HG02884 (cell line): ENCODE results near the gene JAKMIP1.

Source experiments
- ATAC-seq: cut with Tn5 transposase; IDR thresholded peaks from one replicate; pipeline ENCODE4 v1.9.1; 2021; ENCODE audit warnings: mild to moderate bottlenecking, moderate library complexity; ENCODE audit not compliant: unreplicated experiment

Gene JAKMIP1

DNA sequence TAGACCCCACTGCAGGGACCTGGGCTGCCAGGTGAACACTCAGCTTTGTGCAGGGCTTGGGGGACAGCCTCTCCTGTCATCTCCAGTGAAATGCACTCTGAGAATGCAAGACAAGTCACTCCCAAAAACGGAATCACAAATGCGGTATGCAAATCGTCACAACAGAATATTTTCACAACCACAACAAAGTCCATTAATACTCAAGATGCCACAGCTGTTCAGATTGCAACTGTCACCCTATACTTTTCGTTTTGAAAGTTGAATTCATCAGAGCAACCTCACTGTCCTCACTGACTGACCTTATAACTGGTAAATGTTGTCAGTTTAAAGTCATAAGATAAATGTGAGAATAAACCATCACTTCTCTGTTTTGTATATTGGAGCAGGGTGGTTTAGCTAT, 16.6 kb downstream of the JAKMIP1 start:
- ATAC-seq = peak; percentile 35

DNA sequence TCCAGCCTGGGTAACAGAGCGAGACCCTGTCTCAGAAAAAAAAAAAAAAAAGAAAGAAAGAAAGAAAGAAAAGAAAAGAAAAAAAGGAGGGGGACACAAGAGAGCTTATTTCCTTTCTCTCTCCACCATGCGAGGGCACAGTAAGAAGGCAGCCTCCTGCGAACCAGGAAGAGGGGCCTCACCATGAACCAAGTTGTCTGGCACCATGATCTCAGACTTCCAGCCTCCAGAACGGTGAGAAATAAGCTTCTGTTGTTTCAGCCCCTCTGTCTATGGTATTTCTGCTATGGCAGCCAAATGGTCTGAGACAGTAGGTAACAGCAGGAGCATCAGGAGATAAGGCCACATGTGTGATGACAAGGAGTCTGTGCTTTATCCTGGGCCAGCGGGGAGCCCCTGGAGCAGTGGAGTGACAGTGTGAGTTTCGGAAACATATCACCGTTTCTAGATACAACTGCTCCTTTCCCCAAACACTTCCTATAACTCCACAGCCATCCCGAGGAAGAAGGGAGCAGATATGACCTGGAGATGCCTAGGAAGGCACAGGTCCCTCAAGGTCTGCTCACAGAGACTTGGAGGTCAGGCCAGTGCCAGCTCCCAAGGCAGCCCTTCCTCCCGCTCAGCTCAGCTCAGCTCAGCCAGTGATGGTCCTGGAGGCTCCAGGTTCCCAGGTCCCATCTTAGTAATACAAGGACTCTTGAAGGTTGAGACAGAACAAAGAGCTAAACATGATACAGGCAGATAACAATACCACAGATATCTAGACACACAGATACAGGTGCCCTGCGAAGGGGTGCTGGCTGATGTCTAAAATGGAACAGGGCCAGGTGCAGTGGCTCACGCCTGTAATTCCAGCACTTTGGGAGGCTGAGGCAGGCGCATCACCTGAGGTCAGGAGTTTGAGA, 17.7 kb downstream of the JAKMIP1 start:
- no peak for ATAC-seq

DNA sequence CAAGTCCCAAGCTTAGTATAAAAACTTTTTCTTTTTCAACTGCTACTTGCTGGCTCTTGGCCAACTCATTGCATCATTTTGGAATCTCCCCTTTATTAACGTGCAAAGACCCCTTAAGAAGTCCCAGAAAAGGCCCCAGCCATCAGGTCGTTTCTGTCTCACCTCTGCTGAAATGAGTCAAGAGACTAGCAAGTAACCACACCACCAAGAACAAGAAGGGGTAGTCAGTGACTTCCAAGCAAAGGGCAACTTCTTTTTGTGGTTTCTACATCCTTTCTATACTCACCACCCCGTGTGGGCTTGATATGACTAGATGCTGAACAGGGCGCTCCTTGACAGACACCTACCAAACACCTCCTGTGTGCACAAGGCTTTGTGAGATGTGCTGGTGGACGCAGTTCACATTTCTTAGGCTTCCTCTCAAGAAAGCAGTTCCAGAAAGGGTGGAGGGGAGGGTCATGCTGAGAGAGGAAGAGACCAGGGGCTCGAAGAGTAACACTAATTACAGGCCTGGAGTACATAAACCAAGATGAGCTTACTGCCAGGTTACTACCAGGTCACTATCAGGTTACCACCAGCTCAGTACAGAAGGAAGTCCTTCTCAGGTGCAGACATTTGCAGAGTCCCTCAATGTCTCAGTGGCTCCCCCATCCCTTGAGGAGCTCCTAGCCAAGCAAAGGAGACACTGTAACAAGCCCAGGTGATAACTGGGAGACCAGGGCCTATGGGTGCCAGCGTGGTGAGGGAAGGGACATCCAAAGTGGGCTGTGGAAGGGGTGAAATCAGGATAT, 19.3 kb downstream of the JAKMIP1 start:
- ATAC-seq = peak; percentile 87

DNA sequence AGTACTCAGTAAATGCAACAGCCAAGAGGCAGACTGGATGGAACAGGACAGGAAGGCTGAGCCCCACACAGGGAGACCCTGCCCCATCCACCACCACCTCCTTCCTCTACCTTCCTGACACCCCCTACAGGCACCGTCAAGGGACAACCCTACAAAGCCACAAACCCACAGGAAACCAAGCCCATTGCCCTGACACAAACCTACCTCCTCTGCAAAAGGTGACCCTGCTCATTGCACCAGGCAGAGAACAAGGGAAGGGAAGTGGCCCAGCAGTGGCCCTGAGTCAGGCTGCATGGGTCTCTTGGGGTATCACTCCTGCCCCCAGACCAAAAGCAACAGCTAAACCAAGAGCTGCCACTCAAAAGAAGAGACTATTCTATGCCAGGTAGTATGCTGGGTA, 21.0 kb downstream of the JAKMIP1 start:
- ATAC-seq = no peak

DNA sequence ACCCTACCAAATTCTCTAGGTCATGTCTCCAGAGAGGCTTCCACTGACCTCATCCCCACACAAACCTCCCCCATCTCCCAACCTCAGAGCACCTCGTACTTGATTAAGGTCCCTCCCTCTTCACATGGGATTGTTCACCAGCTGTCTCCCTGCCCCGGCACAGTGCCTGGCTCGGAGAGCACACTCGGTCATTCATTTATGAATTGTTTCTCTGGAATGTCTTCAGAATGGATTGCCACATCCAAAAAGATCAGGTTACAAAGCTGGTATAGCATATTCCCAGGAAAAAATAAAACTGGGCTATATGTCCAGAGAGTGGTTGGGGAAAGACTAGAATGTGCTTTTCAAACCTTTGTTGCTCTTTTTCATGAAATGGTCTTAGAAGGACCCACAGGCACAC, 21.6 kb downstream of the JAKMIP1 start:
- no peak for ATAC-seq

DNA sequence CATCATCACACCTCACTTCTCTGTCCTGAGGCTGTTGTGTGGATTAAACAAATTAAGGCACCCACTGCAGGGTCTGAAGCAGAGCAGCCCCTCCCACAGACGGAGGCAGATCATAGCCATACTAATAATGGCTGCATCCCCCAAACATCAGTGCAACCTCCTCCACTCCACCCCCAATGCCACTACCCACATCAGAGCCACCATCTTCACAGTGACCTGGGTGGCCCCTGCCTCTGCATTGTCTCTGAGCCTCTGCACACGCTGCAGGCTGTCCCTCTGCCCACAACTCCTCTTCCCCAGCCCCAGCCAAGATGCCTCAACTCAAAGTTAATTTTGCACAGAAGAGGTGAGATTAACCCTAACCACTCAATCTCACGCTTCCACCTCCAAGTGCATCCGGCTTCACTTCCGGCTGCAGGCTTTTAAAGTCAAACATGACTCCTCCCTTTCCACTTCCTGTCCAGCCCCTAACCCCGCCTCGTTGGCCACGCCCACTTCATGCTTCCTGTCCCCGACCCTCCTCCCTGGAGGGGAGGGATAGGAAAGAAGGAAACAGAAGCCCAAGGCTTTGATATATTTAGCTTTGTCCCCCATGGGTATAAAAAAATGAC, 22.7 kb downstream of the JAKMIP1 start:
- ATAC-seq = no peak

DNA sequence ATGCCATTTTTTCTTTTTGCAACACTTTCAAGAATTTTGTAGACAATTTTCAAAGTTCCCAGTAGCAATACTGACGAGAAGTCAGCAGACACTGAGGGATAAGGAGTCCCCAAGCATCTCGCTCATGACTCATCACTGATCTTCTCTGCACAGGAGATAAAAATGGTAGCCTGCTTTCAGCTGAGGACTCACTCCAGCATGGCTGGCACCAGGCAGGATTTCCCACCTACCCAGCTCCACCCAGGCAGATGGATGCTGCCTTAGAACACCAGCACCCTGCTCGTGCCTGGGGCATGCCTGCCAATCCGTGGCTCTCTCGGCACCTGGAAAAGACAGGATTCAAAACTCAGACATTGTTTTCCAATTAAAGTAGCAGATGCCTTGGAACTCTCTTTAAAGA, 24.9 kb downstream of the JAKMIP1 start:
- ATAC-seq = no peak

DNA sequence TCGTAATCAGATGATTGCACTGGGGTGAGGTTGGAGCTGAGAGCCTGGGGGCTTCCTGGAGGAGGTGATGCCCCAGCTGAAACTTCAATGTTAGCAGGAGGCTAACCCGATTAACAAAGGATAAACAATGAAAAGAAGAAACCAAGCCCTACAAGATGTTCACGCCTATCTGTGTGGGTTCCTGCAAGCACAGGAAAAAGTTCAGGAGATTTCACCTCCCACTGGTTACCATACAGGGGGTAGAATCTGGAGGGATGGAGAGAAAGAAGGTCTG, 27.5 kb downstream of the JAKMIP1 start:
- ATAC-seq = no peak

DNA sequence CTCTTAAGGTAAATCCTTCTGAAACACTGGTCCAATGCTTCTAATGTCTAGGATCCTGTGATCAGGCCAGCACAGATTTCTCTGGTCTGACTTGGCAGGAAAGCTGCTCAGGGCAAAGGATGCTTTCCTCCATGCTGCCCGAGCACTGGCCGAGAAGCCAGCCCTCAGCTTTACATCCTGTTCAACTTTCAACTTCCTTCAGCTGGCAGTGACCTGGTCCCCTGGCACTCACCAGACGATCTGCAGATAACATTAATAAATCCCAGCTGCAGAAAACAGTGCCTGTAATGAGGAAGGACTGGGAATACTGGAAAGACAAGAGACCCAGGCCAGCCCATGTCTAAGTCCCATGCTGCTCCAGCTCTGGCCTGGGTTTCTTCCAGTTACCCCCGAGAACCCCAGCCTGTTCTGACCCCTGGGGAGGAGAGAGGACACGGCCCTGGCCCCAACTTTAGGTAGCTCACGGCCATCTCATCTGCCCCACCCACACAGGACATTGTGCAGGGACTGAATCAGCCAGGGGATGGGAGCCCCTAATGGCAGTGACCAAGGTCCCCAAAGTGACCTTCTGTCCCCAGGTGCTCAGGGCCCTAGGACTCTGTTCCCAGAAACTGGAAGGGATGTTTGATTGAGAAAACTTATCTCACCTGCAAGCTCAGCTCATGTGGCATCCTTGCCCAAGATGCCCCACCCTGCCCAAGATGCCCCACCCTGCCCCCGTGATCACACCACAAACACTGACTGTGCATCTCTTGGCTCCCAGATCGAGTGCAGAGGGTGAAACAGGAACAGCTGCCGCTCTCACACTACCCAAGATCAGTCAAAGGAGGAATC, 28.0 kb downstream of the JAKMIP1 start:
- ATAC-seq = no peak

DNA sequence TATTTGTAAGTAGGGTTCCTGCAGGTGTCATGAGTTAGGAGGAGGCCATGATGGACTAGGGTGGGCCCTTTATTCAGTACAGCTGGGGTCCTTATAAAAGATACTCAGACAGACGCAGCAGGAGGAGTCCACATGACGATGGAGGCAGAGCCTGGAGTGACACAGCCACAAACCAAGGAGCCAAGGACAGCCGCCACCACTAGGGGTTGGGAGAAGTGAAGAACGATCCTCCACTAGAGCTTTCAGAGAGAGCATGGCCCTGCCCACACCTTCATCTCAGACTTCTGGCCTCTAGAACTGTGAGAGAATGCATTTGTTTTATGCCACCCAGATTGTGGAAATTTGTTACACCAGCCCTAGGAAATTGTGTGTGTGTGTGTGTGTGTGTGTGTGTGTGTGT, 31.1 kb downstream of the JAKMIP1 start:
- no peak for ATAC-seq

DNA sequence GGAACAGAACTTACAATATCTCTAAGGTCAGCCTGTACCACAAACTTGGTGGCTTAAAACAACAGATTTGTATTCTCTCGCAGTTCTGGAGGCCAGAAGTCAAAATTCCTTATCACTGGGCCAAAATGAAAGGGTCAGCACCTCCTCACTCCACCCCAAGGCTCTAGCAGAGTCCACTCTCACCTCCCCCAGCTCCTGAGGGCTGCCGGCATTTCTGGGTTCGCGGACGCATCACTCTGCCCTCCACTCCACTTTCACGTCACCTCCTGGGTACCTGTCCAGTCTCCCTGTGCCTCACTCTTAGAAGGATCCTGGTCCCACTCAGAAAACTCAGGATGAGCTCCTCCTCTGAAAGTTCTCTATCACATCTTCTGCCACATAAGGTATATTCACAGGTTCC, 34.6 kb downstream of the JAKMIP1 start:
- ATAC-seq = no peak

DNA sequence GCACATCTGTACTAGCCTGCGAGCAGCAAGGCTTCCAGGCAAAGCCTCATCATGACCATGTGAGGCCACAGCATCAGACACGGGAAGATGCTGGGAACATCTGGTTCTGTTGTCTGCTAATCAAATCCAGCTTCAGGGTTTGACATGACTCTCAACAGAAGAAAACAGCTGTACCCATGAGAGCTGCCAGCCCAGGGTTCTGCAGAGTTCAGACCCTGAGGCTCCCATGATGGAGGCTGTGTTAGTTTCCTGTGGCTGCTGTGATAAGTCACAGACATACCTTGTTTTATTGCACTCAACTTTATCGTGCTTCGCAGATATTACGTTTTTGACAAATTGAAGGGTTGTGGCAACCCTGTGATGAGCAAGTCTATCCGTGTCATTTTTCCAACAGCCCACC, 37.5 kb downstream of the JAKMIP1 start:
- ATAC-seq = no peak

DNA sequence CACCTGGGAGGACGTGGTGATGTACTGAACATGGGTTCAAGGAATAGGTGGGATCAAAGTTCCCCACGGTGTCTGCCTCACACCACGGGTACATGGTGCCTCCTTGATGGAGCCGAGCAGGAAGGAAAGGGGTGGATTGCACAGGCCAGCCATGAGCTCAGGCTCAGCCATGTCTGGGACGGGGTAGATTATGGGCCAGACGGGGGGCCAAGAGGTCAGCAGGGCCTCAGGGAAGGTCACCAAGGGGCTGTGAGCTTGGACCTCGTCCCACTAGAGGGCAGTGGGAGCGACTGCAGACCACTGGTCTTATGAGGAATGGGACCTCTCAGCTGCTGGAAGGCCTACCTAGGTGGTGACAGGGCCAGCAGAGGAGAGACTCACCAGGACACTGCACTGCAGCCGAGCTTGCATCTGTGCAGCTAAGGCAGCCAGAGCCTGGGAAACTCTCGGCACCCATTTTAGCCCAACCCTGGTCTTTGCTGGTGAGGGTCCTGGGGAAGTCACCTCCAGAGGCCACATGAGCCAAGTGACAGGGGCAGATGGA, 38.4 kb downstream of the JAKMIP1 start:
- no peak for ATAC-seq

DNA sequence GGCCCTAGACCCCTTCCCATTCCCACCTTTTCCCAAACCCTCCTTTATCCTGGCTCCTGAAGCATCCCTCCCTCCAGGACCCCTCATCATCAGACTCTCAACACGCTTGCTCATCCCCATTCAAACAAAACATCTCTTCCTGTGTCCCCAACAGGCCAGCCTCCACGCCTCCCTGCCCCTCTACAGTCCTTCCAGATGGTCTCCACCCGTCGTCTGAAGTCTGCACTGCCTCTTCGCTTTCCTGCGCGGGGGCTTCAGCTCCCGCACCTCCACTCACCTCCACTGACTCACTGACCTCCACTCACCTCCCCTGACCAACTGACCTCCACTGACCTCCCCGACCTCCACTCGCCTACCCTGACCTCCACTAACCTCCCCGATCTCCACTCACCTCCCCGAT, 39.8 kb downstream of the JAKMIP1 start:
- no peak for ATAC-seq

DNA sequence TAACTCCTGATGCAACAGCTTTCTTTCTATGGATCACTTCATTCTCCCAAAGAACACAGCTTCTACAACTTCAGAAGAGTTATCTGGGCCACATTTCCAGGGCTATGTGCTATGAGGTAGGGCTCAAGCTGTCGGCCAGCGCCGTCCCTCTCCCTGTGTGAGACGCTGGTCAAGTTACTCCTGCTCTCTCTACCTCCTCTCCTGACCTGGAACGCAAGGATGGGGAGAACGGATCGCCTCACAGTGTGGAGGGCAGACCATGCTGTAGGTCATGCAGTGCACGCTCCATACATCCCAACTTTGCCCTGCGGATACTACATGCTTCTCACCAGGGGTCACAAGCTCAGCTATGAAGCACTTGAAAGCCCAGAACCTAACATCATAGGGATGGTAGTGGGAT, 42.4 kb downstream of the JAKMIP1 start:
- ATAC-seq = no peak

DNA sequence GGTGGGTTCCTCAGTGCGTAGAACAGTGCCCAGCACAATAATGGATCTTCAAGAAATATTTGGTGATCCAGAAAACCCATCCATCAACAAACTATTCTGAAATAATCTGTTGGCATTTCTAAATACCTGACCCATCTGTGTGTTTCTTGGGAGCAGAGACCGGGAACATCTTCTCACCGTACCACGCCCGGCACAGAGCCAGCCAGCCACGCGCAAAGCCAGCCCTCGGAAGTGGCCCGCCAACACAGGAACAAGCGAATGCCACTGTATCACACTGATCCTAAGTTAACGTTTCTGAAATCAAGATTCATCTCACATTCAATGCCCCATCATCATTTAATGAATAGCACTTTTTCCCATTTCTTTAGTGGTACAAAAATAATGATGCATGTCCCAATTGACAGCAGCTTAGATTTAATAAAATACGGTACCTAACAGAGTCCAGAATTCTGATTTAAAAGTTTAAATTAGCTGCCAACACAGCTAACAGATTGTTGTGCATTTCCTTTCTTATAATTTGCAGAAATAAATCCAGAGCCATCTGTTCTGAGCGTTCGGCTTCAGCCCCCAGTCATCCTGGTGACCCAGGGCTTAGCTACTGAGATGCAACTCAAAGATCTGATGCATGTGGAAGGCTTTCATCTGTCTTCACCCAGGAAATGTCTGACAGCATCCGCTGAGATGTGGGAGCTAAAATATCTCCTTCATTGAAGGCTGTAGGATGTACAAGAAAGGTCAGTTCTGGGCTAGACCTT, 44.2 kb downstream of the JAKMIP1 start:
- ATAC-seq = no peak

DNA sequence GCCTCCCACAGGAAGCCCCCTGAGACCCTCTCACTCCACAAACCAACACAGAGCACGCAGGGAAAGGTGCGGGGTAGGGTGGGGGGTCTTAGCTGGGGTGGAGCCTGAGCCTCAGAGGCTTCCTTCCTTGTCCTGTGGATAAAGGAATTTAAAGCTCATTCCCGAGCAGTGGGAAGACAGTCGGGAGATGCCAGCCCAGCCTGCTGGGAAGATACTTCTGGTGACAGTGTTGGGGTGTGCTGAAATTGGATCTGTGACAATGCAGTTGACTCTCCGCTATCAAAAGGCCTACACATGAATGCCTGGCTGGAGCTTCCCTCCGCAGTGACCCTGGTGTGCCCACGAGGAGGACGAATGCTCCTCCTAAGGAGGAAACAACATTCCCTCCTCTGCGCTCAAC, 45.5 kb downstream of the JAKMIP1 start:
- no peak for ATAC-seq

DNA sequence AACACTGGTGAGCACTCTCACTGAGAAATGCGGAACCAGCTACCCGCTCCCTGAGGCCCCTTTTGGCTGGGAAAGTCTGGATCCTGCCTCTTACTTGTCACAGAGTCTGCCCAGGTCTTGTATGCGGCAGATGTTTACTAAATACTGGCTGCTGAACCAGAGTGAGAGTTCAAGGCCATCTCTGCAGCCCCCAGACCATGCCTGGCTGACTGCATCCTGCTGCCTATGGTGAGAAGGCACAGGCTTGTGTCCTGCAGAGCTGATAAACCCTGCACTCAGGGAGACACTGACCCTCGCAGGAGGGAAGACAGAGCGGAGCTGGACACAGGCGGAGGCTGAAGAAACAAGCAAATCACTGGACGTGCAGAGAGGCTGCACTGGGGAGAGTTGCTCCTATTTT, 46.5 kb downstream of the JAKMIP1 start:
- ATAC-seq = no peak

DNA sequence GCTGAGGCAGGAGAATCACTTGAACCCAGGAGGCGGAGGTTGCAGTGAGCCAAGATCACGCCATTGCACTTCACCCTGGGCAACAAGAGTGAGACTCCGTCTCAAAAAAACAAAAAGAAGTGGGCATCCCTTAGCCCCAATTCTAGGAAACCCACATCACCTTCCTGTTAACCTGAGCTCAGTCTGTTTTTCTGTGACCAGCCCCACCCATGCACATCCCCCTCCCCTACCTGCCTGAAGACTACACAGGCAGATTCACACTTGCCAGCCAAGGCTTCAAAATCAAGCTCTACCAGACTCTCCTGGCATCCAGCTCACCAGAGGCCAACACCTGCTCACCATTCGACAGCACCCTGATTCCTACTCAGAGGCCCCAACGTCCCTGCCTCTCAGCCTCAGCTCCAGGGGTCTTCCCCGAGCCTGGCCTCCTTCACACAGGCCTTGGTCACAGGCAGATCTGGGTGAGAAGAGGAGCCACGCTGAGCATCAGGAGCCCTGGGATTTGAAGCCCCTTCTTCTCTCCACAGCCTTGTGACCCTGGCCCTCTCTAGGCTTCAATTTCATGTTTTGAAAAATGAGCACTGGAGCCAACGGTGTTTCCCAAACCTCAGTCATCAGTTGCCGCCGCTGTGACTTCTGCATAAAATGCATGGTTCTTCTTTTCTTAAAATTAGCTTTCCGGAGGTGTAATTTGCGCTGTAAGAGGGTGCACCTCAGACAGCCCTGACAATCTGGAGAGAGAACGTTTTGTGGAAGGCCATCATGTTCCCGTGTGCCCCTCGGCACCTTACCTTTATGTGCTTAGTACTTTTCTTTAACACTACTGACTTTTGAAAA, 47.3 kb downstream of the JAKMIP1 start:
- ATAC-seq = no peak
